Epithelial cell of proximal tubule (primary cell): ENCODE data around the gene NTM. TPM values are rescaled to one million over a fixed set of nuclear protein-coding genes. Genes with fewer than 3 reads are reported as not detected.
A peak's percentile ranks its signal among the peaks of the same experiment; 100 is the strongest.

Source experiments
- DNase-seq: peaks from one replicate; pipeline ENCODE4 v3.0.0-alpha.2; 2011; ENCODE audit warnings: low read depth
- H3K4me3 ChIP-seq: 2 replicates; pipeline ENCODE4 v1.5.1; 2011; ENCODE audit warnings: low read depth, mild to moderate bottlenecking, low read length
- total RNA-seq: library from RNA; depleted of rRNA; stranded (reverse); fragments of >200 nt; gene quantifications from 2 replicates; pipeline ENCODE4 v1.2.3, GENCODE V29; 2015
- TF ChIP-seq, protein P1 (sequence below): conservative IDR thresholded peaks from 2 replicates; pipeline ENCODE4 v1.5.1; 2012; ENCODE audit warnings: low read depth, mild to moderate bottlenecking, low read length

The NTM gene
- total RNA-seq, 1 donor from 2014 or later = 5.3 TPM

DNA sequence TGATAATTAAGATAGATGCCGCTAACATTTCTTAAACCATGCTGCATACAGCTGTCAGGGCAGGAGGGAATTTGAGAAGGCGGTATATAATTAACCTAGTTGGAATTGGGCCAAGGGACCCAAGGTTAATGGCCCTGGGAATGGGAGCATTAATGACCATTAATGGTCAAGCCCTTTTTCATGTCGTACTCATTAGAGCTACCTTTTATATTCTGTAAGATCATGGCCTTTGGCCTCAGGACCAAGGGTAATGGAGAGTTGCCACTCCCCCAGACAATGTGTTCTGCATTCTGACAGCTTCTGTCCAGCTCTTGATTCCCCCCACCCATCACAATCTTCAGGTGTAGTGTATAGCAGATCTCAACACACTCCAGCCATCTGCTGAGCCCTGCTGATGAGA is 111.6 kb downstream of the NTM start:
- no peak for DNase-seq
- TF ChIP-seq, protein P1, sequence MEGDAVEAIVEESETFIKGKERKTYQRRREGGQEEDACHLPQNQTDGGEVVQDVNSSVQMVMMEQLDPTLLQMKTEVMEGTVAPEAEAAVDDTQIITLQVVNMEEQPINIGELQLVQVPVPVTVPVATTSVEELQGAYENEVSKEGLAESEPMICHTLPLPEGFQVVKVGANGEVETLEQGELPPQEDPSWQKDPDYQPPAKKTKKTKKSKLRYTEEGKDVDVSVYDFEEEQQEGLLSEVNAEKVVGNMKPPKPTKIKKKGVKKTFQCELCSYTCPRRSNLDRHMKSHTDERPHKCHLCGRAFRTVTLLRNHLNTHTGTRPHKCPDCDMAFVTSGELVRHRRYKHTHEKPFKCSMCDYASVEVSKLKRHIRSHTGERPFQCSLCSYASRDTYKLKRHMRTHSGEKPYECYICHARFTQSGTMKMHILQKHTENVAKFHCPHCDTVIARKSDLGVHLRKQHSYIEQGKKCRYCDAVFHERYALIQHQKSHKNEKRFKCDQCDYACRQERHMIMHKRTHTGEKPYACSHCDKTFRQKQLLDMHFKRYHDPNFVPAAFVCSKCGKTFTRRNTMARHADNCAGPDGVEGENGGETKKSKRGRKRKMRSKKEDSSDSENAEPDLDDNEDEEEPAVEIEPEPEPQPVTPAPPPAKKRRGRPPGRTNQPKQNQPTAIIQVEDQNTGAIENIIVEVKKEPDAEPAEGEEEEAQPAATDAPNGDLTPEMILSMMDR = no peak
- no peak overlapping the region for H3K4me3 ChIP-seq

DNA sequence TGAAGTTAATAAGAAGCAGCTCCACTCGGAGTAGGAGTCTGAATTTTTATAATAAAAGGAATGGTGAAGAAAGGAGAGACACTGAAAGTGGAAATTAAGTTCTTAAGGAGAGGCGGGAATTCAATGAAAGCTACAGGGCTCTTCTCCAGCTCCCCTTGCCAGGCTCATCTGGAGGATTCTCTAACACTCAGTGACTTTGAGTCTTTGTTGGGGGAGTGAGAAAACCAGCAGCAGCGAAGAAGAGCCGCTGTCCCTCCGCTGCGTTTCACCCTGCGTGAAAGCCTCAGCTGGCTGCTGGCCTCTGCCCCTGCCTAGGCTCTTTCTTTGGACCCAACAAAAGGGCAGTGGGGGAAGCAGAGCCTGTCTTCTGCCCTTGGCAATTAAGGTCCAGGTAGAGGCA is 113.0 kb downstream of the NTM start:
- no peak for DNase-seq
- H3K4me3 ChIP-seq = no peak overlapping the region
- TF ChIP-seq, protein P1 = no peak

DNA sequence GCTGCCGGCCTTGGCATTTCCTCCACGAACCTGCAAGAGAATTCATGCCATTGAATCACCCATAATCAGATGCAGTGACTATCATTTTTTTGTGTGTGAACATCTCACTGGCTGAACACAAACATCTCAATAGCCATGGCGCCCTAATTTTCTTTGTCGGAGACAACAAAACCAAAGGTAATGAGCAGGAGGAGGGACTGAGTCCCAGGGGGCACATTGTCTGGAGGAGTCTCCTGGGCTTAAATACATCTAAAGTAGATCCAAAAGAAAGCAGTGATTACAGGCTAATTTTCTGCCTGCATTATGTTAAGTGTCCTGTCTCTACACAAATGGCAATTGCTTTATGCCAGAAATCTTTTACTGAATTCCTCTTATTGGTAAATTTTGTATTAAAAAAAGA is 113.5 kb downstream of the NTM start:
- DNase-seq = no peak
- H3K4me3 ChIP-seq = no peak overlapping the region
- TF ChIP-seq, protein P1 = no peak

DNA sequence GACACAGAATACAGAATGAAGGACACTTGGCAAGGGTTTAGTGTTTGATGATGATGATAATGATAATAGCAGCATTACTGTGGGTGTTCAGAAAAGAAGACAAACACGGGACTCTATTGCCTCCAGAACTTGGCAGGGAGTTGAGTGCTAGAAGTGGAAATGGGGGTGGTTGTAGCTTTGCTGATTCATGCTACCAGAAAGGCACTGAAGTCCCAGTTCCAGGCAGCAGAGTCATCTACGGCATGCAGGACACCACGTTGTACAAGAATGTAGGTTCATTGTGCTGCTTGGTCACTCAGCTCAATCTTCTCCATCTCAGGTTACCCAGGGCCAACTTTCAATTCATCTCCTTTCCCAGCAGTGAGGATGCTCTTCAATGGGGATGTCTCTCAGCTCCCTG is 115.7 kb downstream of the NTM start:
- TF ChIP-seq, protein P1 = no peak
- DNase-seq = no peak
- H3K4me3 ChIP-seq = no peak overlapping the region

DNA sequence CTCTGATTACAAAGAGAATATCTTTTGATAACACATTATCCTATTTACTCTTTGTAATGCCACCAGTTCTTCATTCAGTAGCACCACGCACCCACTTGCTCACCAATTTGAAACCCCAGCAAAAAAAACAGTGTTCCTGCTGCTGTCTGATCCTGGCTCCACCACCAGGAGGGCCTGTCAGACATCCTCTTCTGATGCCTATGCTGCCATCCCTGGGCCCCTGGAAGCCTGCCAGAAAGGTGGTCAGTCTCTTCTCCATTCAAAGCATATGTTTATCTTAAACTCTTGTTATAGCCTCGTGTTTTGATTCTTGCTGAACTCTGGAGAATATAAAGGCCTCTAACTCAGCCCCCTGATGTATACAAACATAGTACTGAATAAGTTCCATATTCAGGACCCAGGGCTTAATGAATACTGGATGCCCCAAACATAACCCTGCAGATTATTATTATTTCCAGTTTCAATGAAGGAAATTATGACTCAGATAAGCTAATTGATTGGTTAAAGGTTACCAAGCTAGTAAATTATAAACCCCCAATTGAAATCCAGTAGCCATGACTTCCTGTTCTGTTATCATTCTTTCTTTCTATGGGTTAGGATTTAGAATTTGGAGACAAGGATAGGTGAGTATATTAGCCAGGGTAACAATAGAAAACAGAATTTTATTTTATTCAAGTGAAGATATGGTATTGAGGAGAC is 116.7 kb downstream of the NTM start:
- H3K4me3 ChIP-seq = no peak overlapping the region
- TF ChIP-seq, protein P1 = no peak
- DNase-seq = no peak

DNA sequence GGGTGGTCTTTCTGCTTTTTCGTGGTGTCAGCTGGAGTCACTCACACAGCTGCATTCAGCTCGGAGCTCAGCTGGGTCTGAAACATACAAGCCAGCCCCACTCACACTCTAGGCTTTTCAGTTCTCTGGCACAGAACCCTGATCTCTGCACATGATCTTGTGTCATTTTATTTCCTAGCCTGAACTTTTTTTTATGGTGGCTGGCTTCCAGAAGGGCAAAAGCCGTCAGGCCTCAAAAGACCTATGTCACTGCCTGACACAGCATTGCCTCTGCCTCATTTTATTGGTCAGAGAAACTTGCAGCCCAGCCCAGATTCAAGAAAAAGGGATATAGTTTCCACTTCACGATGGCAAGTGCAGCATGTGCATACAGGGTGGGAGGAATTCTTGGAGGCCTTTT is 117.8 kb downstream of the NTM start:
- peak; percentile 13 for DNase-seq
- no peak overlapping the region for H3K4me3 ChIP-seq
- TF ChIP-seq, protein P1 = no peak

DNA sequence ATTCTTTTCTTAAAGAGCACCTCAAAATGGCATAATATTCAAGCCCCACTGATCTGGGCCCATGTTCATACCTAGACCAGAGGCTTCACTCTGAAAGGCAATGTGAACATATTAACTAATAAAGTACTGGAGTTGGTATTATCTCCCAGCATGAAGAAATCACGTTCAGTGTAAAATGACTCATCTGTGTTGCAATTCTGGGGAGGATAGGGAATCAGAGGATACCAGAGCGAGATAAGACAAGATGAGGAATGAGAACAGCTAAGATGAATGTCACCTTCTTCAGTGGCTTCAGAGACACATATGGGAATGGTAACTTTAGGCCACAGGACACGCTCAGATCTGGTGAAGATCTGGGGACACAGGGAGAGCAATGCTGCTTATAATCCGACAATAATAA is 121.1 kb downstream of the NTM start:
- TF ChIP-seq, protein P1 = no peak
- H3K4me3 ChIP-seq = no peak overlapping the region
- DNase-seq = no peak
